Epithelial cell of prostate (primary cell): Measurements from ENCODE around the gene THSD4.

Experiments used
- DNase-seq: peaks from one replicate; pipeline ENCODE4 v3.0.0-alpha.2; 2011; ENCODE audit warnings: low read depth, low spot score
- H3K27ac ChIP-seq: fragments of 450-650 bp; 2 replicates; pipeline ENCODE4 v1.5.1; 2017; ENCODE audit warnings: mild to moderate bottlenecking

Gene THSD4

DNA sequence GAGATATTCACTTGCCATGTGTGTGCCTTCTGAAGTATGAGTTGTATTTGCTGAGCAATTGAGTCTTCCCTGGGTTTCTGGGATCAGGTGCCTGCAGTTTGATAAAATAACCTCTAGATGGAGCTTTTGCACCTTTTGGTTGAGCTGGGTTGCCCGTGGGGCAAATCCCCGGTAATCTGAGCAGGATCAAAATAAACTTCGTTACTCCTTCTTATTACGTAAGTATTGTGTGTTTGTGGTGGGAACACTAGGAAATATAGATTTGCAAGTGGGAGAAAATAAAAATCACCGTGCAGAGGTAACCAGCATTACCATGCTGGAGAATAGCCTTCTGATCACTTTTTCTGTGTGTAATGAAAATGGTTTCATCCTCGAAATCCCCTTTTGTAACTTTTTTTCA, 417.7 kb downstream of the THSD4 start:
- DNase-seq = no peak
- H3K27ac ChIP-seq = no peak overlapping the region

DNA sequence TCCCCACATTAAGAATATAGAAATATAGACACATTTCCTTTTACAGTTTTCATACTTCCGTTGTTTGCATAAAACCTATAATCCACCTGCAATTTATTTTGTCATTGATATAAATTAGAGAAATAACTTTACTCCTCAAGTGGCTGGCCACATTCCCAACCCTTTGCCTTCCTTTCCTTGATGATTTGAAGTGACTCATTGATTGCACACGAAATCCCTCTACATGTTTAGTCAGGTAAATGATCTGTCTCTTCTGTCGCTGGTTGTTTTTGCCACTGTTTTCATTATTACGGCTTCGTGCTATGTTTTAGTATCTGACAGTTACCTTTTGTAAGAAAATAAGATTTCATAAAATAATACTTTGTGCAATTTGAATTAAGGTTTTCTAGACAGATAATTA, 422.9 kb downstream of the THSD4 start:
- H3K27ac ChIP-seq = peak overlapping the region; percentile 59
- peak; percentile 53 for DNase-seq

DNA sequence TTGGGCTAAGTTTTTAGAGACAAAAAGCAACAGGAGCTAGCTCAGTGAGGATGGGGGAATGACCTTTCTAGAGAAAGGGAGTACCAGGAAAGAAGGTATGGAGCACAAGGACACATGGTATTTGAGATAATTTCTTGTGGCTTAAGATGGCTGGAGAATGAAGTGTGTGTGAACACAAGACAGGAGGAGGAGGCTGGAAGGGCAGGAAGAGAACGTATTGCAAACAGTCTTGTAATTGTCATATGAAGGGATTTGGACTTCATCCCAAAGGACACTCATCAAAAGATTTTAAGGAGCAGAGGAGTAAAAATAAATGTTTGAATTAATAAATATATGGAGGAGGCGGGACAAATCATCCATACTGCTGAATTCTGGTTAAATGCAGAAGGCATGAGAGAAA, 426.5 kb downstream of the THSD4 start:
- no peak overlapping the region for H3K27ac ChIP-seq
- DNase-seq = no peak

DNA sequence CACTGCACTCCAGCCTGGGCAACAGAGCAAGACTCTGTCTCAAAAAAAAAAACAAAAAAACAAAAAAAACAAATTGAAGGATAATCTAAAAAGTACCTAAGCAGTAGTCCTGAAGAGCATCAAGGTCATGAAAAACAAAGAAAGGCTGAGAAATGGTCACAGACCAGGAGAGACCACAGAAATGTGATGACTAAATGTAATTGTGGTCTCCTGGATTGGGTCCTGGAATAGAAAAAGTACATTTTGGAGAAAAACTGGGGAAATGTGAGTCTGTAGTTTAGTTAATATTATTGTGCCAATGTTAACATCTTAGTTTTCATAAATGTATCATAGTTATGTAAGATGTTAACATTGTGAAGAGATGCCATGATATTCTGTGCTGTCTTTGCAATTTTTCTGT, 427.6 kb downstream of the THSD4 start:
- DNase-seq = no peak
- no peak overlapping the region for H3K27ac ChIP-seq

GRCh38 chr15:71543413-71543812, 428.1 kb downstream of the THSD4 start:
- DNase-seq = no peak
- H3K27ac ChIP-seq = no peak overlapping the region

DNA sequence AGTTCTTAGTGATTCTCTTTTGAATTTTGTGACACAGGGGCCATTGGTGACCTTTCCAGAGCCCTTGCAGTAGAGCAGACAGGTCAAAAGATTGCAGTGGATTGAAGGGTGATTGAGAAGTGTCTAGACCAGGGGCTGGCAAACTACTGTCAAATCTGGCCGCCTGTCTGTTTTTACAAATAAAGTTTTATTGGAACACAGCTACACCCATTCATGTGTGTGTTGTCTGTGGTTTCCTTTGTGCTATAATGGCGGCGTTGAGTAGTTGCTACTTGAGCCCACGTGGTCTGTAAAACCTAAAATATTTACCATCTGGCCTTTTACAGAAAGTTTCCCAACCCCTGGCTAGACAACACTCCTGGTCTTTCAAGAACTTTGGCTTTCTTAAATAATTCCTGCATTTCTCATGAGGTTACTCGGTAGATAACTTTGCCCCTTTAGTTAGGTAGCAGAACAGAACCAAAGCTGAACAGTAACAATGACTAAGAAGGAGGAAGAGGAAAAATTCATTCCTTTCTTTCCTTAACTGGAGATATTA, 430.0 kb downstream of the THSD4 start:
- DNase-seq = no peak
- peak overlapping the region; percentile 43 for H3K27ac ChIP-seq

GRCh38 chr15:71545923-71546322, 430.7 kb downstream of the THSD4 start:
- no peak for DNase-seq
- H3K27ac ChIP-seq = peak overlapping the region; percentile 43

- no peak overlapping the region for H3K27ac ChIP-seq
- no peak for DNase-seq
Measured at GRCh38 chr15:71547011-71547410, 431.7 kb downstream of the THSD4 start.

DNA sequence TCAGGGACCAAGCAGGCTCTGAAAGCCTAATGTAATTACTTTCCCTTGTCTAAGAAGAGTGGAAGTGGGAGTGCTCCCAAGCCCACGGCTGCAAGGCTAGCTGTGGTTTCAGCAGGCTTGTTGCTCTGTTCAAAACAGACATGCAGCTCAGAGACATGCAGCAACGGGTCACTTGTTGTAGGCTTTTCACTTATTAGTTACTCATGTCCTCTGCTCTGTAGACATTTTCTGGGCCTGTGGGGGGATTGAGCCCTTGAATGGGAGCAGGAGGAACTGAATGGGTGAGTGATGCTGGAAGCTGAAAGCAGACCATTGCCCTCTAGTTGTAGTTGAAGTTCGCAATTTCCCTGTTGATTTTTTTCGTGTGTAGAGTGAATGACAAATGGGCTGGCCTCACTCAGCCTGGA, 433.1 kb downstream of the THSD4 start:
- DNase-seq = no peak
- no peak overlapping the region for H3K27ac ChIP-seq

DNA sequence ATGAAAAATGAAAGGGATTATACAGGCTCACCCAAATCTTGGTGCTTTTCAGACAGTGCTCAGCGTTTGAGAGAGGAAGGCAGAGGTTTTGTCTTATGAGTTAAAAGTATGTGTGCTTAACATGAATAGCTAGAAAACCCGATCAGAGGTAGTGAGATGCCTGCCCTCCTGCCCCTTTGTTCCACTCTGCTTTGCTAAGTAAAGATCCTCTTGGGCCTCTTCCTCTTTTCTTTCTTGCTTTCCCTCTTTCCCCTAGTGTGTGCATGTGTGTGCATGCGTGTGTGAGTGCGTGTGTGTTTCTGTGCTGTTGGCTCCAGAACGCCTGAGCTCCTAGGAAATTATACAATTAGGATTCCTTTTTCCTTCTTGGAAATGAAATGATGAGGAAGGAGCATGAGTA, 433.8 kb downstream of the THSD4 start:
- H3K27ac ChIP-seq = no peak overlapping the region
- no peak for DNase-seq

GRCh38 chr15:71549697-71550096, 434.4 kb downstream of the THSD4 start:
- DNase-seq = no peak
- H3K27ac ChIP-seq = no peak overlapping the region

- no peak for DNase-seq
- no peak overlapping the region for H3K27ac ChIP-seq
Measured at GRCh38 chr15:71551566-71551965, 436.3 kb downstream of the THSD4 start.

DNA sequence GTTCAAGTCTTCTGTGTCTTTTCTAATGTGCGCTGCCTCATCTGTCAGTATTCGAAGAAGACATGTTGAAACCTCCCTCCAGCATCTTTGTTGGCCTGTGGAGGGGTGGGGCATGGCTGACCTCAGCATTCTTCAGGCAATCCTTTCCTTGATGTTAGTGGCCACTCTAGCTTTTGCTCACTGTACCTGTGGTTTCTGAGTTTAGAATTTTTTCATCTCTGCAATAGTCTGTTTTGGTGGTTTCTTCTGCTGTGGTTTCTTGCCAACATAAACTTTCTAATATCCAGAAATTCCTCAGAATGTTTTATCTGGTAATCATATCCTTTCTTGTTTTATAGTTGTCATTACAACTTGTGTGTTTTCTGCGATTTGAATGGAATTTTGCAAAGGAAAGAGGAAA, 443.8 kb downstream of the THSD4 start:
- no peak for DNase-seq
- peak overlapping the region; percentile 73 for H3K27ac ChIP-seq

- H3K27ac ChIP-seq = peak overlapping the region; percentile 73
- DNase-seq = no peak
Measured at GRCh38 chr15:71559616-71560015, 444.3 kb downstream of the THSD4 start.

- no peak for DNase-seq
- H3K27ac ChIP-seq = peak overlapping the region; percentile 71
Measured at GRCh38 chr15:71562251-71562650, 447.0 kb downstream of the THSD4 start.

DNA sequence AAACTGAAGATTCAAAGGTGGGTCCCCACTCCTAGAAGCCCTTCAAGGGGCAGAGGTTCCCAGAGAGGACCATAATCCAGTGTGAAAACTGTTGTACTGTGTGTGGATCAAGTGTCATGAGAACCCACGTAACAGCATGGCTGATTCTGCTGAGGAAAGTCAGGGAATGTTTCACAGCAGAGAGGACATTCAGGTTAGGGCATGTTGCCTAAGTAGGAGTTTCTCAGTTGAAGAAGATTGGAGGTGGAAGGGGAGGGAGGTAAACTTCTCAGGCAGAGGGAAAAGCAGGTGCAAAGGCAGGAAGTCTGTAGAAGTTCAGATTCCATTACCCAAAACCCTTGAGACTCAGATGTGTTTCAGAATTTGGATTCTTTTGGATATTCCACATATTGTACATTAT, 448.9 kb downstream of the THSD4 start:
- H3K27ac ChIP-seq = no peak overlapping the region
- DNase-seq = no peak

GRCh38 chr15:71565006-71565405, 449.7 kb downstream of the THSD4 start:
- DNase-seq = no peak
- H3K27ac ChIP-seq = no peak overlapping the region

DNA sequence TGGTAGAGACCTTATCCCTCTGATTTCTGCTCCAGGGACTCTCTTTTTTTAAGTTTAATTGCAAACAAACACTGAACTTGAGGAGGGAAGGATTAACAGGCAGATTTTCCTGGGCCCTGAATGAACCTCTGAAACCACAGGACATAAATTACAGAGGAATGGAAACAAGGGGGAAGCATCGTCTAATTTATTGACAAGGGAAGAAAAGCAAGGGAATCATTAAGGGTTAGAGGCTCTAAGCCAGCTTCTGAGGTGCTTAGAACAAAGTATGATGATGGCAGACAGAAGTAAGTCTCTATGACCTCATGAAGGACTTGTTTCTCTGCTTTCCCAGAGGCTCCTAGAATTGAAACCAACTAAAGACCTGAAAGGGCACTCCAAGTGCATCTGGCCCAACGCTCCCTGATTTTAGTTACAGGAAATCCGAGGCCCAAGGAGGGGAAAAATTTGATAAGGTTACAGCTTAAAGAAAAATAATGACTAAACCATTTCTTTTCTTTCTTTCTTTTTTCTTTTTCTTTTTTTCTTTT, 450.4 kb downstream of the THSD4 start:
- no peak for DNase-seq
- H3K27ac ChIP-seq = no peak overlapping the region

DNA sequence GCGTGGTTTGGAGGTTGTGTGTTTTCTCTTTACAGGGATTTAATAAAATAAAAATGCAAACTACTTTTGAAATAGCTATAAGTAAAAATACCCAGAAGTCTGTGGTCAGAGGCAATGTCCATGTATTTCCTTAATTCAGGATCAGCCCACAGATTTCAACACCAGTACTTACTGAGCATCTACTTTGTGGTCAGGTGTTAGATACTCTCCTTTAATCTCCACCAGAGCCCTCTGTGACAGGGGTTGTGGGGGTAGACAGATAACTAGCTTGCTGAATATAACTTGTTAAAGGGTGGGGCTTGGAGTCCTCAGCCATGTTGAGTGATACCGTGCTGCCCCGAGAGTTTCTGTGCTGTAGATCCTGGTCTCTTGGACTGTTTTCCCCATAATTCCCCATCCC, 451.0 kb downstream of the THSD4 start:
- no peak overlapping the region for H3K27ac ChIP-seq
- DNase-seq = no peak

- no peak overlapping the region for H3K27ac ChIP-seq
- no peak for DNase-seq
Measured at GRCh38 chr15:71567173-71567572, 451.9 kb downstream of the THSD4 start.

DNA sequence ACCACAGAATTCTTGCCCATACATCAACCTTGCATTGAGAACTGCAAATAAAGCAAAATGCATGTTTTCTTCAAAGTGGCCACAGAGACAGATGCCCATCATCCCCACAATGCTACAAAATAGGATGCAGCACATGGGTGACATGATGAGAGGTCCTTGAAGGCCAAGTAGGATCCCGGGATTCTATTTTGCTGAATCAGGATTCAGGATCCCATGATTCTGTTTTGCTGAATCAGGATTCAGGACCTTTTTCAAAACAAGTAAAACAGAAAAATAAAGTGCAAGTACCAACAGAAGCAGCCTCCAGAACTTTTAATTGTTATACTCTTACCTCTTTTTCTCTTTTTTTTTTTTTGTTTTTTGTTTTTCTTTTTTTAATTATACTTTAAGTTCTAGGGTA, 453.0 kb downstream of the THSD4 start:
- DNase-seq = no peak
- no peak overlapping the region for H3K27ac ChIP-seq

GRCh38 chr15:71570736-71571135, 455.5 kb downstream of the THSD4 start:
- peak overlapping the region; percentile 66 for H3K27ac ChIP-seq
- no peak for DNase-seq

GRCh38 chr15:71571641-71572040, 456.4 kb downstream of the THSD4 start:
- no peak for DNase-seq

More at GRCh38 chr15:71571641-71572040, 456.4 kb downstream of the THSD4 start:
- peak overlapping the region; percentile 66 for H3K27ac ChIP-seq
